Measurements from ENCODE around the gene ATP8A2.
"Not testable (repeated sequence)": the region's sequence is repeated elsewhere in the genome, so short reads cannot be mapped to it uniquely, and the experiment has no call there.

DNA sequence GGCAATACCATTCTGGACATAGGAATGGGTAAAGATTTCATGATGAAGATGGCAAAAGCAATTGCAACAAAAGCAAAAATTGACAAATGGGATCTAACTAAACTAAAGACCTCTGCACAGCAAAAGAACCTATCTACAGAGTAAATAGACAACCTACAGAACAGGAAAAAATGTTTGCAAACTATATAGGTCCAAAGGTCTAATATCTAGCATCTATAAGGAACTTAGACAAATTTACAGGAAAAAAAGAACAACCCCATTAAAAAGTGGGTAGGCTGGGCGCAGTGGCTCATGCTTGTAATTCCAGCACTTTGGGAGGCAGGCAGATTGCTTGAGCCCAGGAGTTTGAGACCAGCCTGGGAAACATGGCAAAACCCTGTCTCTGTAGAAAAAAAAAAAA, 418.4 kb downstream of the ATP8A2 start:
- TF ChIP-seq, protein P1, sequence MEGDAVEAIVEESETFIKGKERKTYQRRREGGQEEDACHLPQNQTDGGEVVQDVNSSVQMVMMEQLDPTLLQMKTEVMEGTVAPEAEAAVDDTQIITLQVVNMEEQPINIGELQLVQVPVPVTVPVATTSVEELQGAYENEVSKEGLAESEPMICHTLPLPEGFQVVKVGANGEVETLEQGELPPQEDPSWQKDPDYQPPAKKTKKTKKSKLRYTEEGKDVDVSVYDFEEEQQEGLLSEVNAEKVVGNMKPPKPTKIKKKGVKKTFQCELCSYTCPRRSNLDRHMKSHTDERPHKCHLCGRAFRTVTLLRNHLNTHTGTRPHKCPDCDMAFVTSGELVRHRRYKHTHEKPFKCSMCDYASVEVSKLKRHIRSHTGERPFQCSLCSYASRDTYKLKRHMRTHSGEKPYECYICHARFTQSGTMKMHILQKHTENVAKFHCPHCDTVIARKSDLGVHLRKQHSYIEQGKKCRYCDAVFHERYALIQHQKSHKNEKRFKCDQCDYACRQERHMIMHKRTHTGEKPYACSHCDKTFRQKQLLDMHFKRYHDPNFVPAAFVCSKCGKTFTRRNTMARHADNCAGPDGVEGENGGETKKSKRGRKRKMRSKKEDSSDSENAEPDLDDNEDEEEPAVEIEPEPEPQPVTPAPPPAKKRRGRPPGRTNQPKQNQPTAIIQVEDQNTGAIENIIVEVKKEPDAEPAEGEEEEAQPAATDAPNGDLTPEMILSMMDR (IDR thresholded peaks at IDR 0.05), result not testable (repeated sequence)
- not testable (repeated sequence) for TF ChIP-seq ZFX (IDR thresholded peaks at IDR 0.05; ENCODE audit: borderline replicate concordance)

Data from 22Rv1 (cell line).